ENCODE results near the gene ZIC4. TPM values are rescaled to one million over a fixed set of nuclear protein-coding genes. Genes with fewer than 3 reads are reported as not detected.

The ZIC4 gene
- total RNA-seq, 4 donors from 2014 or later: 0.21 TPM; not detected in 3

DNA sequence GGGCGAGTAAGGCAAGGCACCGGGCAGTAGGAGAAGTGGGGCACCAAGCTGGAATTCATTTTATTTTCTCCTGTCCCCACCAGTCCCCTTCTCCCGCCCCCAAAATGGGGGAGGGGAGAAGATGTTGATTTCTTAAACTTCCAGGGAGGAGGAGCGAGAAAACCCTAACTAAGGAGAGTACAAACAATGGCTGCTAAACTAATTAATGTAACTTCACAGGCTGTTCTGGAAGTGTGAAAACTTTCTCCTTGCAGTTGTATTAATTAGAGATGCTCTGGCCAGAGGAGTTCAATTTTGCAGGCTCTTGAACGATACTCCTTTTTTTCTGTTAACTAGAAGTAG, 11.5 kb downstream of the ZIC4 start:
- no peak for DNase-seq (ENCODE audit: low spot score in 2 of 2)
- Histone ChIP-seq H3K9me3 (peaks cover 0 to 7% (median 0%) of the 10 kb centered on the region in 4 donors), H3K27ac (no peak overlapping the region), H3K27me3 (peaks cover 0 to 100% of the 10 kb centered on the region in 2 donors), H3K36me3 (no peaks in the 10 kb centered on the region), H3K4me3 (no peak overlapping the region), H3K4me1 (peaks cover 0 to 70% (median 28%) of the 10 kb centered on the region in 4 donors)
- TF ChIP-seq EP300 (IDR thresholded peaks at IDR 0.05) (no peak), POLR2A (IDR thresholded peaks at IDR 0.05) (no peak)
- TF ChIP-seq, protein P1, sequence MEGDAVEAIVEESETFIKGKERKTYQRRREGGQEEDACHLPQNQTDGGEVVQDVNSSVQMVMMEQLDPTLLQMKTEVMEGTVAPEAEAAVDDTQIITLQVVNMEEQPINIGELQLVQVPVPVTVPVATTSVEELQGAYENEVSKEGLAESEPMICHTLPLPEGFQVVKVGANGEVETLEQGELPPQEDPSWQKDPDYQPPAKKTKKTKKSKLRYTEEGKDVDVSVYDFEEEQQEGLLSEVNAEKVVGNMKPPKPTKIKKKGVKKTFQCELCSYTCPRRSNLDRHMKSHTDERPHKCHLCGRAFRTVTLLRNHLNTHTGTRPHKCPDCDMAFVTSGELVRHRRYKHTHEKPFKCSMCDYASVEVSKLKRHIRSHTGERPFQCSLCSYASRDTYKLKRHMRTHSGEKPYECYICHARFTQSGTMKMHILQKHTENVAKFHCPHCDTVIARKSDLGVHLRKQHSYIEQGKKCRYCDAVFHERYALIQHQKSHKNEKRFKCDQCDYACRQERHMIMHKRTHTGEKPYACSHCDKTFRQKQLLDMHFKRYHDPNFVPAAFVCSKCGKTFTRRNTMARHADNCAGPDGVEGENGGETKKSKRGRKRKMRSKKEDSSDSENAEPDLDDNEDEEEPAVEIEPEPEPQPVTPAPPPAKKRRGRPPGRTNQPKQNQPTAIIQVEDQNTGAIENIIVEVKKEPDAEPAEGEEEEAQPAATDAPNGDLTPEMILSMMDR (IDR thresholded peaks at IDR 0.05): no peak
- WGBS, 2 donors: 21 to 25% methylated on average over 5 of the region's 5 CpGs

DNA sequence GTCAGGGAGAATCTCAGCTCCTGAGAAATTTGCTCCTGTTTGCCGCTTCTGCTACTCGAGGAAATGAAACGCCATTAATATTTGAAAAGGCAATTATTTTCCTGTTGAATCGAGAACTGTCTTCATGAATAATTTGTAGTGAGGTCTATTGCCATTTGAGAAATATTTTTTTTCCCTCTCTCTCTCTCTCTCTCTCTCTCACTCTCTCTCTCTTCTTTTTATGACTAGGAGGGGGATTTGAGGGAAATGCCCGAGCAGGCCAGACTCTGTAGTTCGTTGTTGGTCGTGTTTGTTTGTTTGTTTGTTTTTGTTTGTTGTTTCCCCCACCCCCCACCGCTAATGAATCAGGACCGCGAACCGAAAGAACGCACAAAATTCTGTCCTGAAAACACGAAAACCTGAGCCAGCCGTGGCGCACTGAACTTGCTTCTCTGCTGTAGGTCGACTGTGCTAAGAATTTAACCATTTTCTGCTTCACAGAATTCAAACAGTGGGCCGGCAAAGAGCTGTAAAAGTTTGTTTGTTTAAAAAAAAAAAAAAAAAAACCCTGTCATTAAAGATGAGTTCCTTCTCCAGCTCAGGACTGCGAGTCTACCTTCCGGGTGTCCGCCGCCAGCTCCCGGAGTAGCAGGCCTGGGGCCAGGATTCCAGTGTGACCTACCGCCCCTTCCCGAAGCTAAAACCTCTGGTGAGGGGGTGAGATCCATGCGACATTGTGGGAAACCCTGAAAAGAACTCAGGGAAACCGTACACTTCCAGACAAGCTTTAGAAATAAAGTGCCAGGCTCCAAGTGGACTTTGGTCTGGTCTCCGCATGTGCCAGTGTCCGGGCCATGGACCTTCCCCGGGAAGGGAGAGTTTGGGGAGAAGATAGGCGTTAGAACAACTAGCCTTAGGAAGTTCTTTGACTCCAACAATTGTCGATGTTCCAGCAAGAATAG, 12.1 kb downstream of the ZIC4 start:
- Histone ChIP-seq H3K36me3 (no peaks in the 10 kb centered on the region), H3K27ac (no peak overlapping the region), H3K9me3 (peaks cover 0 to 13% (median 0%) of the 10 kb centered on the region in 4 donors), H3K27me3 (peaks cover 0 to 100% of the 10 kb centered on the region in 2 donors), H3K4me3 (peak overlapping the region; percentile 30 to 51 (median 34)), H3K4me1 (peaks cover 0 to 70% (median 28%) of the 10 kb centered on the region in 4 donors)
- no peak for DNase-seq (ENCODE audit: low spot score in 2 of 2)
- 14 to 15% methylated on average over 31 of the region's 31 CpGs for WGBS, 2 donors
- TF ChIP-seq, protein P1 (IDR thresholded peaks at IDR 0.05): no peak
- TF ChIP-seq EP300 (IDR thresholded peaks at IDR 0.05) (no peak), POLR2A (IDR thresholded peaks at IDR 0.05) (no peak)

DNA sequence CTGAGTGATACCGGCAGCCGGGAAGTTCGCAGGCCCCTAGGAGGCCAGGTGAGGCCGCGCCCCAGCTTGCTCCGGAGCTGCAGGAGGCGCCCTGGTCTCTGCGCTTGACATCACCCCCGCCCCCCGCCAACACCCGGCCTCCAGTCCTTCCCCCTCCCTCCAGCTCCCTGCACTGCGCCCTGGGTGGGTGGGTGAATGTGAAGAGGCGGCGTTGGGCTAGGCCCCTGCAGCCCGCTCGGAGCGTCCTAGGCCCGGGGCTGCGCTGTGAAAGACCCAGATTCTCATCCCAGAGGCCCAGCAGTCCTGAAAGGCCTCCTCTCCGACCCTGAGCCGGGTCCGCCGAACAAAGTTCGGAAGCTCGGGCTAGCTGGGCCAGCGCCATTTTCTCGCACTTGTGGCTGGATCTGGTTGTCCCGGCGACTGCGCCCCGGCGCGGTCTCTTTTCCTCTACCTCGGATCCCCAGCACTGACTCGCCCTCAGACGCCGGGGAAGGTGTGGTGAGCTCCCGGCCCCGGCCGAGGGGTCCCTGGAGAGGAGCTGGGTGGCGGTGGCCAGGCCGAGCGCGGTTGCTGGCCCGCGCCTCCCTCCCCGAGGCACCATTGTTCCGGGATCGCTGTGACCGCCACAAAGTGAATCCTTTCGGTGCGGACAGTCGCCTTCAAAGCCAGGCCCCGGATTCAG, 12.9 kb downstream of the ZIC4 start:
- peaks cover 0 to 70% (median 28%) of the 10 kb centered on the region in 4 donors for H3K4me1 ChIP-seq
- no peaks in the 10 kb centered on the region for H3K36me3 ChIP-seq
- H3K9me3 ChIP-seq: peaks cover 0 to 14% (median 0%) of the 10 kb centered on the region in 4 donors
- no peak for DNase-seq (ENCODE audit: low spot score in 2 of 2)
- WGBS, 2 donors: 2 to 4% methylated on average over 29 to 47 of the region's 54 CpGs
- H3K27me3 ChIP-seq: peaks cover 0 to 100% of the 10 kb centered on the region in 2 donors
- TF ChIP-seq POLR2A (IDR thresholded peaks at IDR 0.05): no peak
- TF ChIP-seq, protein P1 (IDR thresholded peaks at IDR 0.05): no peak
- TF ChIP-seq EP300 (IDR thresholded peaks at IDR 0.05): peak in 1 of 2 donors; percentile 13
- H3K27ac ChIP-seq: no peak overlapping the region
- peak overlapping the region; percentile 30 to 51 (median 34) for H3K4me3 ChIP-seq

DNA sequence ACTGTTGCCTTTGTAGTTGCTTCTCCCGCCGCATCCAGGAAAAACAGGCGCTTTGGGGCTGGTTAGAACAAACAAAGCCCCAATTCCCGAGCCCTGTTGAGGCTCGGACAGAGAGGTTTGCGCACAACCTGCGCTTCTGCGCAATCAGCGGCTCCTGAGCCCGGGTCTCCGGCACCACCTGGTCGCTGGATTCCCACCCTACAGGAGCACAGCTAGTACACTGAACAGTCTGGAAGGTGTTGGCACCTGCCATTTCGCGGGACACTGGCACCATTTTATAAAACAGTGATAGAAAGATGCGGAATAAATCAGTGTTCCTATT, 13.8 kb downstream of the ZIC4 start:
- no peak for TF ChIP-seq POLR2A (IDR thresholded peaks at IDR 0.05)
- TF ChIP-seq, protein P1 (IDR thresholded peaks at IDR 0.05): no peak
- no peak for TF ChIP-seq EP300 (IDR thresholded peaks at IDR 0.05)
- 5 to 9% methylated on average over 12 to 15 of the region's 15 CpGs for WGBS, 2 donors
- Histone ChIP-seq H3K36me3 (no peaks in the 10 kb centered on the region), H3K4me1 (peaks cover 0 to 62% (median 26%) of the 10 kb centered on the region in 4 donors), H3K9me3 (peaks cover 0 to 16% (median 0%) of the 10 kb centered on the region in 4 donors), H3K27me3 (peaks cover 0 to 100% of the 10 kb centered on the region in 2 donors), H3K27ac (no peak overlapping the region), H3K4me3 (peak overlapping the region; percentile 5 to 44 (median 14))
- DNase-seq (ENCODE audit: low spot score in 2 of 2): no peak

Measured in tibial nerve (tissue), 4 donors.